ENCODE measurements around the gene WWOX.

The WWOX gene

DNA sequence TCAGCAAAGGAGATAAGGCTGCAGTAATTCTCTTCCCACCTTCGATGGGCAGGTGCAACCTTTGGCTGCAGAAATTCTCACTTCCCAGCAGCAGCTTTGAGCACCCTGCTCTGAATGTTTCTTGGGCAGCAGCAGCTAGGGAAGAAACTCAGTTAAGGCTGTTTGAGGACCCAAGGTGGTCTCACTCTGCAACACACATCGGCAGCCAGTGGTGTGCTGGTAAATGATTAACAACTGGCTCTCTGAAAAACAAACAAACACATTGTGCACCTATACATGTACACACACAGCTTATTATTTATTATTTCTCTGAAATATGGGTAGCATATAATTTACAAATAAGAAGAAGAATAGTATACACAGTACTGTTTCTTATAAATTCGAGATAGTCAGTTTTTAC, 685.8 kb downstream of the WWOX start:
- H3K4me1 ChIP-seq (ENCODE audit: control insufficient read depth, insufficient read depth, low read length, poor library complexity, severe bottlenecking): no peaks in the 10 kb centered on the region
- 80 to 100% methylated on average over 1 of the region's 3 CpGs for WGBS, 2 experiments (ENCODE audit: insufficient coverage in 2 of 2)
- no peaks in the 10 kb centered on the region for H3K36me3 ChIP-seq (ENCODE audit: control insufficient read depth, insufficient read depth, low read length)
- H3K27ac ChIP-seq (ENCODE audit: low read depth, low read length, severe bottlenecking): no peak overlapping the region
- no peaks in the 10 kb centered on the region for H3K9me3 ChIP-seq (ENCODE audit: control insufficient read depth, low read length)
- H3K4me3 ChIP-seq (ENCODE audit: extremely low read depth, insufficient read depth, low read length, poor library complexity, severe bottlenecking): no peak overlapping the region

DNA sequence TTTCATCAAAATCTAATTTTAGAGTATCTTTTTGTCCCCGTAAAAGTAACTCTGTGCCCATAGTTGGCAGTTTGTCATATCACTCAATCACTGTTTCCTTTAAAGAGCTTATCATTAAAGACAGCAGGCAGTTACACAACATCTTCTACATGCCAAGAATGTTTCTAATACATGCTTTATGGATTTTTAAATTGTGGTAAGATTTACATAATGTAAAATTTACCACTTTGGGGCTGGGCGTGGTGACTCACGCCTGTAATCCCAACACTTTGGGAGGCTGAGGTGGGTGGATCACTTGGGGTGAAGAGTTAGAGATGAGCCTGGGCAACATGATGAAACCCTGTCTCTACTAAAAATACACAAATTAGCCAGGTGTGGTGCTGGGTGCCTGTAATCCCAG, 687.2 kb downstream of the WWOX start:
- 100% methylated on average over 1 of the region's 3 CpGs; no CpG with 5 or more reads in 1 of the 2 experiments for WGBS, 2 experiments (ENCODE audit: insufficient coverage in 2 of 2)
- no peaks in the 10 kb centered on the region for H3K9me3 ChIP-seq (ENCODE audit: control insufficient read depth, low read length)
- no peak overlapping the region for H3K4me3 ChIP-seq (ENCODE audit: extremely low read depth, insufficient read depth, low read length, poor library complexity, severe bottlenecking)
- no peaks in the 10 kb centered on the region for H3K4me1 ChIP-seq (ENCODE audit: control insufficient read depth, insufficient read depth, low read length, poor library complexity, severe bottlenecking)
- no peak overlapping the region for H3K27ac ChIP-seq (ENCODE audit: low read depth, low read length, severe bottlenecking)
- H3K36me3 ChIP-seq (ENCODE audit: control insufficient read depth, insufficient read depth, low read length): no peaks in the 10 kb centered on the region

GRCh38 chr16:78788276-78788675, 688.8 kb downstream of the WWOX start:
- H3K9me3 ChIP-seq (ENCODE audit: control insufficient read depth, low read length): no peaks in the 10 kb centered on the region
- WGBS, 2 experiments (ENCODE audit: insufficient coverage in 2 of 2): 100% methylated on average over 1 of the region's 2 CpGs; no CpG with 5 or more reads in 1 of the 2 experiments
- no peak overlapping the region for H3K4me3 ChIP-seq (ENCODE audit: extremely low read depth, insufficient read depth, low read length, poor library complexity, severe bottlenecking)
- H3K27ac ChIP-seq (ENCODE audit: low read depth, low read length, severe bottlenecking): no peak overlapping the region
- H3K36me3 ChIP-seq (ENCODE audit: control insufficient read depth, insufficient read depth, low read length): no peaks in the 10 kb centered on the region
- H3K4me1 ChIP-seq (ENCODE audit: control insufficient read depth, insufficient read depth, low read length, poor library complexity, severe bottlenecking): no peaks in the 10 kb centered on the region

DNA sequence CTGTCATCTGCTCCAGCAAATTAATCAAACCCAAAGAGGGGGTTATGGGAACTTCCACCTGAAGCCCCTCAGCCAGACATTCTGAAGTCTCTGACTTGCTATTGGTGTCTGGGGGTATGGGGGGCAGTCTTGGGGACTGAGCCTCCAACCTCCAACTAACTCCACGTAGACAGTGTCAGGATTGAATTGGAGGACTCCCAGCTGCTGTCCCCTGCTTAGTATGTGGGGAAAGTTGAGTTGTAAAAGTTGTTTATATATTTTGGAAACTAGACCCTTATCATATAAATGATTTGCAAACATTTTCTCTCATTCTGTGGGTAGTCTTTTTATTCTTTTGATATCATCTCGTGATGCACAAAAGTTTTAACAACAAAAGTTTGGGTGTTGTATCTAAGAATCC, 689.2 kb downstream of the WWOX start:
- Histone ChIP-seq H3K9me3 (ENCODE audit: control insufficient read depth, low read length) (no peaks in the 10 kb centered on the region), H3K4me1 (ENCODE audit: control insufficient read depth, insufficient read depth, low read length, poor library complexity, severe bottlenecking) (no peaks in the 10 kb centered on the region), H3K27ac (ENCODE audit: low read depth, low read length, severe bottlenecking) (no peak overlapping the region), H3K36me3 (ENCODE audit: control insufficient read depth, insufficient read depth, low read length) (no peaks in the 10 kb centered on the region), H3K4me3 (ENCODE audit: extremely low read depth, insufficient read depth, low read length, poor library complexity, severe bottlenecking) (no peak overlapping the region)
- WGBS, 2 experiments (ENCODE audit: insufficient coverage in 2 of 2): no CpG with 5 or more reads among the region's 2 CpGs

- H3K27ac ChIP-seq (ENCODE audit: low read depth, low read length, severe bottlenecking): no peak overlapping the region
- H3K4me3 ChIP-seq (ENCODE audit: extremely low read depth, insufficient read depth, low read length, poor library complexity, severe bottlenecking): no peak overlapping the region
- H3K36me3 ChIP-seq (ENCODE audit: control insufficient read depth, insufficient read depth, low read length): no peaks in the 10 kb centered on the region
- WGBS, 2 experiments (ENCODE audit: insufficient coverage in 2 of 2): no CpG with 5 or more reads among the region's 2 CpGs
- H3K4me1 ChIP-seq (ENCODE audit: control insufficient read depth, insufficient read depth, low read length, poor library complexity, severe bottlenecking): no peaks in the 10 kb centered on the region
- no peaks in the 10 kb centered on the region for H3K9me3 ChIP-seq (ENCODE audit: control insufficient read depth, low read length)
These were observed 690.1 kb downstream of the WWOX start for GRCh38 chr16:78789561-78789960.

DNA sequence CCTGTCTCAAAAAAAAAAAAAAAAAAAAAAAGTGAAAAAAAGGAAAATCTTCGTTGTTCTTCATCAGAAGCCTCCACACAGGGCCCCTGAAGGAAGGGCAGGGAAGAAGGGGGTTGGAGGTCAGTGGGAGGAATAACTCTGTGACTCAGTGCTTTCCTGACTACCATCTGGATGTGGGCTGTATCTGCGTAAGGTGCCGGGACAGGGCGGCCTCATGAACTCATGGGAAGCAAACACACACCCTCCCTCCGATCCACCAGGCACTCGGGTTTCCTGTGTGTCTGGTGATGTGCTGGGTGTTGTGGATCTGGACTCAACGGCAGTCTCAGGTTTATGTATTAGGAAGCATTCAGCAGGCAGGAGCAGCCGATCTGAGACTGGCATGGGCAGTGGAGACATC, 691.6 kb downstream of the WWOX start:
- Histone ChIP-seq H3K27ac (ENCODE audit: low read depth, low read length, severe bottlenecking) (no peak overlapping the region), H3K4me3 (ENCODE audit: extremely low read depth, insufficient read depth, low read length, poor library complexity, severe bottlenecking) (no peak overlapping the region), H3K4me1 (ENCODE audit: control insufficient read depth, insufficient read depth, low read length, poor library complexity, severe bottlenecking) (no peaks in the 10 kb centered on the region), H3K36me3 (ENCODE audit: control insufficient read depth, insufficient read depth, low read length) (no peaks in the 10 kb centered on the region), H3K9me3 (ENCODE audit: control insufficient read depth, low read length) (no peaks in the 10 kb centered on the region)
- 96% methylated on average over 5 of the region's 8 CpGs; no CpG with 5 or more reads in 1 of the 2 experiments for WGBS, 2 experiments (ENCODE audit: insufficient coverage in 2 of 2)

- WGBS, 2 experiments (ENCODE audit: insufficient coverage in 2 of 2): 92 to 100% methylated on average over 1 to 3 of the region's 7 CpGs
- no peak overlapping the region for H3K4me3 ChIP-seq (ENCODE audit: extremely low read depth, insufficient read depth, low read length, poor library complexity, severe bottlenecking)
- no peaks in the 10 kb centered on the region for H3K36me3 ChIP-seq (ENCODE audit: control insufficient read depth, insufficient read depth, low read length)
- H3K9me3 ChIP-seq (ENCODE audit: control insufficient read depth, low read length): no peaks in the 10 kb centered on the region
- H3K27ac ChIP-seq (ENCODE audit: low read depth, low read length, severe bottlenecking): no peak overlapping the region
- no peaks in the 10 kb centered on the region for H3K4me1 ChIP-seq (ENCODE audit: control insufficient read depth, insufficient read depth, low read length, poor library complexity, severe bottlenecking)
These were observed 692.5 kb downstream of the WWOX start for GRCh38 chr16:78791926-78792325.

GRCh38 chr16:78792952-78793351, 693.5 kb downstream of the WWOX start:
- Histone ChIP-seq H3K27ac (ENCODE audit: low read depth, low read length, severe bottlenecking) (no peak overlapping the region), H3K4me1 (ENCODE audit: control insufficient read depth, insufficient read depth, low read length, poor library complexity, severe bottlenecking) (no peaks in the 10 kb centered on the region), H3K4me3 (ENCODE audit: extremely low read depth, insufficient read depth, low read length, poor library complexity, severe bottlenecking) (no peak overlapping the region), H3K36me3 (ENCODE audit: control insufficient read depth, insufficient read depth, low read length) (no peaks in the 10 kb centered on the region), H3K9me3 (ENCODE audit: control insufficient read depth, low read length) (no peaks in the 10 kb centered on the region)
- WGBS, 2 experiments (ENCODE audit: insufficient coverage in 2 of 2): 95 to 100% methylated on average over 2 to 3 of the region's 5 CpGs

GRCh38 chr16:78794581-78795250, 695.3 kb downstream of the WWOX start:
- Histone ChIP-seq H3K4me1 (ENCODE audit: control insufficient read depth, insufficient read depth, low read length, poor library complexity, severe bottlenecking) (no peaks in the 10 kb centered on the region), H3K9me3 (ENCODE audit: control insufficient read depth, low read length) (no peaks in the 10 kb centered on the region), H3K36me3 (ENCODE audit: control insufficient read depth, insufficient read depth, low read length) (no peaks in the 10 kb centered on the region), H3K27ac (ENCODE audit: low read depth, low read length, severe bottlenecking) (no peak overlapping the region), H3K4me3 (ENCODE audit: extremely low read depth, insufficient read depth, low read length, poor library complexity, severe bottlenecking) (no peak overlapping the region)
- 92 to 98% methylated on average over 4 to 5 of the region's 6 CpGs for WGBS, 2 experiments (ENCODE audit: insufficient coverage in 2 of 2)

GRCh38 chr16:78795433-78795832, 696.0 kb downstream of the WWOX start:
- WGBS, 2 experiments (ENCODE audit: insufficient coverage in 2 of 2): no CpG with 5 or more reads among the region's 1 CpG
- H3K36me3 ChIP-seq (ENCODE audit: control insufficient read depth, insufficient read depth, low read length): no peaks in the 10 kb centered on the region
- H3K4me1 ChIP-seq (ENCODE audit: control insufficient read depth, insufficient read depth, low read length, poor library complexity, severe bottlenecking): no peaks in the 10 kb centered on the region
- no peaks in the 10 kb centered on the region for H3K9me3 ChIP-seq (ENCODE audit: control insufficient read depth, low read length)
- no peak overlapping the region for H3K4me3 ChIP-seq (ENCODE audit: extremely low read depth, insufficient read depth, low read length, poor library complexity, severe bottlenecking)
- H3K27ac ChIP-seq (ENCODE audit: low read depth, low read length, severe bottlenecking): no peak overlapping the region

DNA sequence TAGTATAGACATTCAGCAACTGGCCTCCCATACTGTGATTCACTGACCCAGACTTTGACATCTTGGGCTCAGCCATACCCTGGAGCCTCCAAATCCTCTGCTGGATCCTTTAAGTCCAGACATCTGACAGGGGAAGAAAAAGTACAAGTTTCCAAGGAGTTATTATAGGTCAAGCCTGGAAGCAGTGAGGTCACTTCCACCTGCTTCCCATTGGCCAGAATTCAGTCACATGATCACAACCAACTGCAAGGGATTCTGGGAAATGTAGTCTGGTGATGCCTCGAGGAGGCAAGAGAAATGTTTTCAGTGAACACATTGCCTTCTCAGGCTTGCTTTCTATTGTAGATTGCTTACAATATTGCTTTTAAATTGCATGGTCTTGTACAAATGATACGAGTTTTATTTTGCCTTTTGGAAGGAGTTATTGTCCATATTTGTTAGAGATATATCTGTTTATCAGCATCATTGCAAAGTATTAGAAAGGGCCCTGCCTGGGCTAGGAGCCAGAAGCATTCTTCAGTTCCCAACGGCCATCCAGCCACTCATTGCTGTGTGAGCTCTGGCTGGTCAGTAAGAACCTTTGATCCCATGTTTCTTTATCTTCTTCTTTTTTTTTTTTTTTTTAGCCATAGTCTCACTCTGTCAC, 696.9 kb downstream of the WWOX start:
- no peak overlapping the region for H3K27ac ChIP-seq (ENCODE audit: low read depth, low read length, severe bottlenecking)
- H3K4me1 ChIP-seq (ENCODE audit: control insufficient read depth, insufficient read depth, low read length, poor library complexity, severe bottlenecking): peaks cover 4% of the 10 kb centered on the region
- H3K9me3 ChIP-seq (ENCODE audit: control insufficient read depth, low read length): no peaks in the 10 kb centered on the region
- WGBS, 2 experiments (ENCODE audit: insufficient coverage in 2 of 2): 64 to 80% methylated on average over 1 to 2 of the region's 3 CpGs
- no peaks in the 10 kb centered on the region for H3K36me3 ChIP-seq (ENCODE audit: control insufficient read depth, insufficient read depth, low read length)
- H3K4me3 ChIP-seq (ENCODE audit: extremely low read depth, insufficient read depth, low read length, poor library complexity, severe bottlenecking): no peak overlapping the region
